ENCODE results near the gene RPL28. TPM values are rescaled to one million over a fixed set of nuclear protein-coding genes. Genes with fewer than 3 reads are reported as not detected.
"Not testable (repeated sequence)": the region's sequence is repeated elsewhere in the genome, so short reads cannot be mapped to it uniquely, and the experiment has no call there.

The RPL28 gene
- total and polyA plus RNA-seq, 2 experiments from 2014 or later = 530 to 875 TPM

- no peak overlapping the region for H3K9ac ChIP-seq
- in situ Hi-C loops (cut with MboI) = no loop called here
- 95 to 100% methylated on average over 2 of the region's 2 CpGs for WGBS, 2 experiments (ENCODE audit: low coverage in 1 of 2, low lambda C conversion rate in 2 of 2, missing lambda C conversion rate in 2 of 2)
- H3K79me2 ChIP-seq (ENCODE audit: insufficient read depth) = peaks cover 56% of the 10 kb centered on the region
- no peaks in the 10 kb centered on the region for H3K9me3 ChIP-seq (ENCODE audit: low read depth)
- no peaks in the 10 kb centered on the region for H3K27me3 ChIP-seq (replicated peaks; ENCODE audit: insufficient read depth)
- H4K20me1 ChIP-seq (ENCODE audit: insufficient read depth) = no peaks in the 10 kb centered on the region; the same call in 1 of the 2 replicates
- peaks cover 11% of the 10 kb centered on the region; the same call in 1 of the 2 replicates for H3K4me1 ChIP-seq (ENCODE audit: insufficient read depth)
- peaks cover 47% of the 10 kb centered on the region for H3F3A ChIP-seq (ENCODE audit: insufficient read depth)
- no peak overlapping the region for H2AFZ ChIP-seq
- H3K27ac ChIP-seq = no peak overlapping the region
- peaks cover 8% of the 10 kb centered on the region; the same call in 1 of the 2 replicates for H3K36me3 ChIP-seq (ENCODE audit: low read depth)
- no peaks in the 10 kb centered on the region for H3K9me2 ChIP-seq (ENCODE audit: insufficient read depth)
- no peak for DNase-seq
- H3K4me2 ChIP-seq (ENCODE audit: unreplicated experiment) = no peak overlapping the region
- no peak overlapping the region for H3K4me3 ChIP-seq
- no peak for TF ChIP-seq EZH2 (IDR thresholded peaks at IDR 0.05; ENCODE audit: insufficient read depth, poor library complexity, severe bottlenecking)
- TF ChIP-seq EZH2phosphoT487 (IDR thresholded peaks at IDR 0.05; ENCODE audit: insufficient read depth, low read depth) = no peak
Measured at GRCh38 chr19:55402509-55402908, 16.8 kb downstream of the RPL28 start.

DNA sequence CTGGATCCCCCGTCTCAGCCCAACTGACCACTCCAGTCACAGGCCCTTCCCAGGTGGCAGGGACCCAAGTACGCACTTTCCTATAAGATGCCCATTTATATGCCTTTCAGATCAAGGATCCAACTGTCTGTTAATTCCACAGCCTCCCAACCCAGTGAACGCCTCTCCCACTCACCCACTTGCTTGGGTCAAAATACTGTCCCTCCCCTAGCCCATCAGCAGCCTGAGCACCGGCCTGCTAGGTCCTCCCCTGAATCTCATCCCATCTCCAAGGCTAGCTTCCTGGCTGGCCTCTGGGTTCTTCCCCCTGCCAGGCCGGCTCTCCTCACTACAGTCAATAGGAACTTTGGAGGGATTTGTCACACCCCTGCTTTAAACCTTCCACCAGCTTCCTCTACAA, 19.9 kb downstream of the RPL28 start:
- peak overlapping the region; percentile 92 for H3K4me3 ChIP-seq

DNA sequence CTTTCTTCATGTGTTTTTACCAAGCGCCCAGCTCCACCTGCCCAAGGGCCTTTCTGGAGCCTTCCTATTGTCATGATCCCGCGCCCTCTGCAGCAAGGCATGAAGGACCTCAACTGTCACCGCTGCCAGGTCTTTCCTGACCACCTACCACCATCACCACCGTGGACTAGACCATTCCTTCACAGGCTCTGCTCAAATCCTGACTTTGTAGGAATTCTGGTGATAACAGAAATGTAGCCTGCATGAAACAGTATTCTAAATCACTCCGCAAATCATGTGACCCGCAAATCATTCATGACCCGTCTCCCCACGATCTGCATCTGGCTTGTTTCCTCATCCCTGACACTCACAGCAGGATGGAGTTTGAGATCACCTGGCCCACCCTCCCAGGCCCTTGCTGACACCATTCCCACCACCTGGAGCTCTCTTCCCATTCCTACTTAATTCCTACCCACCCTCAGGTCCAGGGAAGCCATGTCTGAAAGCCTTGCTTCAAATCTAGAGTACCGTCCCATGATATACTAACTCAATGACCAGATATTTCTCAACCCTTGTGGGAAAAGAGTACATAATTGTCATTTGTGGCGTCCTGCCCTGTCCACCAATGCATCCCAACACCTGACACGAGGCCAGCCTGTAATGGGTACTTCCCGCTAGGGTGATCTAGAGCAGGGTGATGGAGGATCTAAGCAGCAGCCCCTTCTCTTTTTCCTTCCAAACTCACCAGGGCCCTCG, 20.5 kb downstream of the RPL28 start:
- H4K20me1 ChIP-seq (ENCODE audit: insufficient read depth) = no peaks in the 10 kb centered on the region; the same call in 1 of the 2 replicates
- H3K4me2 ChIP-seq (ENCODE audit: unreplicated experiment) = peak overlapping the region; percentile 63
- H3K9me3 ChIP-seq (ENCODE audit: low read depth) = no peaks in the 10 kb centered on the region
- H3K9ac ChIP-seq = peak overlapping the region; percentile 98
- no peaks in the 10 kb centered on the region for H3K27me3 ChIP-seq (replicated peaks; ENCODE audit: insufficient read depth)
- peak overlapping the region; percentile 92 for H3K4me3 ChIP-seq
- H3K79me2 ChIP-seq (ENCODE audit: insufficient read depth) = peaks cover 56% of the 10 kb centered on the region
- WGBS, 2 experiments (ENCODE audit: low coverage in 1 of 2, low lambda C conversion rate in 2 of 2, missing lambda C conversion rate in 2 of 2) = 71 to 72% methylated on average over 13 to 14 of the region's 14 CpGs
- H3K9me2 ChIP-seq (ENCODE audit: insufficient read depth) = no peaks in the 10 kb centered on the region
- no peak for TF ChIP-seq EZH2 (IDR thresholded peaks at IDR 0.05; ENCODE audit: insufficient read depth, poor library complexity, severe bottlenecking)
- TF ChIP-seq EZH2phosphoT487 (IDR thresholded peaks at IDR 0.05; ENCODE audit: insufficient read depth, low read depth) = no peak
- peaks cover 8% of the 10 kb centered on the region; the same call in 1 of the 2 replicates for H3K36me3 ChIP-seq (ENCODE audit: low read depth)
- H3K4me1 ChIP-seq (ENCODE audit: insufficient read depth) = peaks cover 14% of the 10 kb centered on the region; the same call in 1 of the 2 replicates
- H2AFZ ChIP-seq = no peak overlapping the region
- in situ Hi-C loops (cut with MboI) = no loop called here
- H3F3A ChIP-seq (ENCODE audit: insufficient read depth) = peaks cover 18% of the 10 kb centered on the region; the same call in 1 of the 2 replicates
- H3K27ac ChIP-seq = peak overlapping the region; percentile 97
- DNase-seq = peak; percentile 47

More for the DNA sequence above, 19.9 kb downstream of the RPL28 start:
- Histone ChIP-seq H4K20me1 (ENCODE audit: insufficient read depth) (no peaks in the 10 kb centered on the region; the same call in 1 of the 2 replicates), H3K9ac (peak overlapping the region; percentile 98), H3K4me2 (ENCODE audit: unreplicated experiment) (peak overlapping the region; percentile 63), H3F3A (ENCODE audit: insufficient read depth) (peaks cover 21% of the 10 kb centered on the region), H3K79me2 (ENCODE audit: insufficient read depth) (peaks cover 56% of the 10 kb centered on the region), H3K27ac (no peak overlapping the region), H3K9me3 (ENCODE audit: low read depth) (no peaks in the 10 kb centered on the region), H3K9me2 (ENCODE audit: insufficient read depth) (no peaks in the 10 kb centered on the region), H3K4me1 (ENCODE audit: insufficient read depth) (peaks cover 14% of the 10 kb centered on the region; the same call in 1 of the 2 replicates), H3K27me3 (replicated peaks; ENCODE audit: insufficient read depth) (no peaks in the 10 kb centered on the region), H2AFZ (no peak overlapping the region), H3K36me3 (ENCODE audit: low read depth) (peaks cover 8% of the 10 kb centered on the region; the same call in 1 of the 2 replicates)
- 71 to 82% methylated on average over 5 of the region's 5 CpGs for WGBS, 2 experiments (ENCODE audit: low coverage in 1 of 2, low lambda C conversion rate in 2 of 2, missing lambda C conversion rate in 2 of 2)
- DNase-seq = no peak
- in situ Hi-C loops (cut with MboI) = no loop called here
- no peak for TF ChIP-seq EZH2 (IDR thresholded peaks at IDR 0.05; ENCODE audit: insufficient read depth, poor library complexity, severe bottlenecking)
- TF ChIP-seq EZH2phosphoT487 (IDR thresholded peaks at IDR 0.05; ENCODE audit: insufficient read depth, low read depth) = no peak

DNA sequence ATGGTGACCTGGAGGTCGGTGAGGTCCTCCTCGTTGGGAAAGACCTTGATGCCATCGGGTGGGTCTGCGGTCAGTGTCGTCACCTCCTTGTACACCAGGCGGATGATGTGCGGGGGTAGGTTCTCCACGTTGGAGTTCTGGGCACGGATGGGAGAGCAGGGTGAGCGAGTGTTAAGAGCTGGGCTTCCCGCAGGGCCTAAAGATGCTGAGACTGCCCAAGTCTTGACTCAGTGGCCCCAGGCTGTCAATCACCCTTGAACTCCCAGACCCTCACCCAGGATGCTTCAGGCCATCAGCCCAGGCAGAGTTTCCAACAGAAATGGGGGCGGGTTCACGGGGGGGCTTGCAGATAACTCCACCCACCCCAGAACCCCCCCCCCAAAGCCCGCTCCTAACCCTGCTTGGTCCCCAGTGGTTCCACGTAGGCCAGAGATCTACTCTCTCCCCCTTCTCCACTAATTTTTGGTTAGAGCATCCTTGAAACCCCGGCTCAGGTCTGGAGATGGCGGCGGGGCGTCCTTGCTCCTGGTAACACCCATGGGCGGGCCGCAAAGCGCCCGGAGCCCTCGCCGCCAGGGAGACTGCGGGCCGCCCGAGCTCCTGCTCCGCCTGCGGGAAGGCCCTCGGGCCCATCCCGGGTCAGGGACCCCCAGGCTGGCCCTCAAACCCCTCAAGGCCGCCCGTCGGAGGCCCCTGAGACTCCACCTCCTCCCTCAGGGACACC, 21.3 kb downstream of the RPL28 start:
- Histone ChIP-seq H3K36me3 (ENCODE audit: low read depth) (peaks cover 8% of the 10 kb centered on the region; the same call in 1 of the 2 replicates), H3K27me3 (replicated peaks; ENCODE audit: insufficient read depth) (no peaks in the 10 kb centered on the region), H3K9me2 (ENCODE audit: insufficient read depth) (no peaks in the 10 kb centered on the region), H2AFZ (0 out of 2 replicates have a peak overlapping the region, but pooled peaks have one; percentile 5), H3K4me3 (peak overlapping the region; percentile 92), H3K4me2 (ENCODE audit: unreplicated experiment) (peak overlapping the region; percentile 63), H3F3A (ENCODE audit: insufficient read depth) (peaks cover 15% of the 10 kb centered on the region; the same call in 1 of the 2 replicates), H3K9me3 (ENCODE audit: low read depth) (no peaks in the 10 kb centered on the region), H3K4me1 (ENCODE audit: insufficient read depth) (peaks cover 14% of the 10 kb centered on the region; the same call in 1 of the 2 replicates), H3K27ac (peak overlapping the region; percentile 97), H4K20me1 (ENCODE audit: insufficient read depth) (no peaks in the 10 kb centered on the region; the same call in 1 of the 2 replicates), H3K79me2 (ENCODE audit: insufficient read depth) (peaks cover 54% of the 10 kb centered on the region), H3K9ac (peak overlapping the region; percentile 98)
- peak; percentile 81 for DNase-seq
- in situ Hi-C loops (cut with MboI) = no loop called here
- no peak for TF ChIP-seq EZH2phosphoT487 (IDR thresholded peaks at IDR 0.05; ENCODE audit: insufficient read depth, low read depth)
- TF ChIP-seq EZH2 (IDR thresholded peaks at IDR 0.05; ENCODE audit: insufficient read depth, poor library complexity, severe bottlenecking) = no peak
- 8 to 12% methylated on average over 29 to 31 of the region's 35 CpGs for WGBS, 2 experiments (ENCODE audit: low coverage in 1 of 2, low lambda C conversion rate in 2 of 2, missing lambda C conversion rate in 2 of 2)

DNA sequence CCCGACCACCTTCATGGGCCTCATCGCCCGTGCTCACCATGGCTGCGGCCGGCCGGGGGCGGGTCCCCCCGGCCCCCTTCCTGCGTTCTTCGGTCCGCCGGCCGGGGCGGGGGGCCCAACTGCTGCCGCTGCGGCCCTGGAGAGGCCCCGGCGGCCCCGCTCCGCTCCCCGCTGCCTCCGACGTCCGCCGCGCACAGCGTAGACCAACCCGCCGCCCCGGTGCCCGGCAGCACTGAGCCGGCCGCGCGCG, 21.7 kb downstream of the RPL28 start, which contains the start of gene UBE2S:
UBE2S (minus strand) TSS at position 239 of the 250 bp plus-strand sequence; CDS start at position 40, 199 bp downstream.
- H3K79me2 ChIP-seq (ENCODE audit: insufficient read depth) = peaks cover 51% of the 10 kb centered on the region
- DNase-seq; H3K9me3 ChIP-seq (ENCODE audit: low read depth); in situ Hi-C loops (cut with MboI); H3K9me2 ChIP-seq (ENCODE audit: insufficient read depth); H3K36me3 ChIP-seq (ENCODE audit: low read depth); H3F3A ChIP-seq (ENCODE audit: insufficient read depth); H3K27me3 ChIP-seq (replicated peaks; ENCODE audit: insufficient read depth); H4K20me1 ChIP-seq (ENCODE audit: insufficient read depth): not testable (repeated sequence)
- H2AFZ ChIP-seq = peak within 1 kb of the TSS; percentile 90
- H3K4me3 ChIP-seq = peak within 1 kb of the TSS; percentile 92
- peak within 1 kb of the TSS; percentile 79 for H3K4me2 ChIP-seq (ENCODE audit: unreplicated experiment)
- H3K4me1 ChIP-seq (ENCODE audit: insufficient read depth) = peaks cover 14% of the 10 kb centered on the region; the same call in 1 of the 2 replicates
- WGBS, 2 experiments (ENCODE audit: low coverage in 1 of 2, low lambda C conversion rate in 2 of 2, missing lambda C conversion rate in 2 of 2) = 1 to 3% methylated on average over 16 to 18 of the region's 36 CpGs
- H3K27ac ChIP-seq = peak within 1 kb of the TSS; percentile 97
- H3K9ac ChIP-seq = peak within 1 kb of the TSS; percentile 98
